Astrocyte of the cerebellum (primary cell): ENCODE data around the gene PLAAT3.
"Not testable (repeated sequence)": the region's sequence is repeated elsewhere in the genome, so short reads cannot be mapped to it uniquely, and the experiment has no call there.

Experiments used
- DNase-seq: peaks from one replicate; pipeline ENCODE4 v3.0.0-alpha.2; 2011; ENCODE audit warnings: low read depth
- H3K4me3 ChIP-seq: 2 replicates; pipeline ENCODE4 v1.5.1; 2011; ENCODE audit warnings: mild to moderate bottlenecking, low read depth, low read length, moderate library complexity
- in situ Hi-C: cut with HindIII; loops from 2 replicates; pipeline ENCODE4 v1.10.0; 2017; ENCODE audit warnings: low sequenced_read_pairs
- TF ChIP-seq, protein P1 (sequence below): IDR thresholded peaks from 2 replicates; pipeline ENCODE4 v1.5.1; 2012; ENCODE audit warnings: low read length, low read depth, moderate library complexity, mild to moderate bottlenecking; ENCODE audit errors: missing control alignments

Gene PLAAT3

DNA sequence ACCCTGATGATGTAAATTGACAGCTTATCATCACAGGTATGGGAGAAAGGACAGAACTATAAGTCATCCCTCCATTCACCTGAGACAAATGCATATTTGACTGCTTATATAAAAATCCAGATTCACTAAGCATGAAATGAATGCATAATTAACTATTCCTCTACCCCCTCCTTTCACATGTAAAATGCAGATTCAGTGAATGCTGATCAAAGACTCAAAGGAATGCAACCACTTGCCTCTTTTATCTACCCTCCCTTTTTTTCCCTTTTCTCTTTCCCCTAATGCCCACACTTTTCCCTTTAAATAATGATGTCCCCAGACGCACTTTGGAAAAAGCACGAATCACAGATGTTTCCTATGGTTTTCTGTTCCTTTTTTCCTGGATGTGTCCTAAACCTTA, 82.1 kb downstream of the PLAAT3 start:
- TF ChIP-seq, protein P1, sequence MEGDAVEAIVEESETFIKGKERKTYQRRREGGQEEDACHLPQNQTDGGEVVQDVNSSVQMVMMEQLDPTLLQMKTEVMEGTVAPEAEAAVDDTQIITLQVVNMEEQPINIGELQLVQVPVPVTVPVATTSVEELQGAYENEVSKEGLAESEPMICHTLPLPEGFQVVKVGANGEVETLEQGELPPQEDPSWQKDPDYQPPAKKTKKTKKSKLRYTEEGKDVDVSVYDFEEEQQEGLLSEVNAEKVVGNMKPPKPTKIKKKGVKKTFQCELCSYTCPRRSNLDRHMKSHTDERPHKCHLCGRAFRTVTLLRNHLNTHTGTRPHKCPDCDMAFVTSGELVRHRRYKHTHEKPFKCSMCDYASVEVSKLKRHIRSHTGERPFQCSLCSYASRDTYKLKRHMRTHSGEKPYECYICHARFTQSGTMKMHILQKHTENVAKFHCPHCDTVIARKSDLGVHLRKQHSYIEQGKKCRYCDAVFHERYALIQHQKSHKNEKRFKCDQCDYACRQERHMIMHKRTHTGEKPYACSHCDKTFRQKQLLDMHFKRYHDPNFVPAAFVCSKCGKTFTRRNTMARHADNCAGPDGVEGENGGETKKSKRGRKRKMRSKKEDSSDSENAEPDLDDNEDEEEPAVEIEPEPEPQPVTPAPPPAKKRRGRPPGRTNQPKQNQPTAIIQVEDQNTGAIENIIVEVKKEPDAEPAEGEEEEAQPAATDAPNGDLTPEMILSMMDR, result no peak
- in situ Hi-C loops, result no loop called here

GRCh38 chr11:63531074-63531792, 83.0 kb downstream of the PLAAT3 start:
- in situ Hi-C loops, H3K4me3 ChIP-seq: not testable (repeated sequence)
- peak; percentile 96 for DNase-seq

More for the DNA sequence above, 82.1 kb downstream of the PLAAT3 start:
- no peak for DNase-seq
- H3K4me3 ChIP-seq, result no peak overlapping the region

GRCh38 chr11:63530021-63530420, 84.2 kb downstream of the PLAAT3 start:
- DNase-seq, result no peak
- TF ChIP-seq, protein P1, result no peak
- in situ Hi-C loops, result no loop called here
- H3K4me3 ChIP-seq, result no peak overlapping the region

GRCh38 chr11:63529373-63529772, 84.9 kb downstream of the PLAAT3 start:
- DNase-seq, H3K4me3 ChIP-seq, in situ Hi-C loops: not testable (repeated sequence)

- in situ Hi-C loops, DNase-seq: not testable (repeated sequence)
Observed at GRCh38 chr11:63528729-63529278, 85.4 kb downstream of the PLAAT3 start.

DNA sequence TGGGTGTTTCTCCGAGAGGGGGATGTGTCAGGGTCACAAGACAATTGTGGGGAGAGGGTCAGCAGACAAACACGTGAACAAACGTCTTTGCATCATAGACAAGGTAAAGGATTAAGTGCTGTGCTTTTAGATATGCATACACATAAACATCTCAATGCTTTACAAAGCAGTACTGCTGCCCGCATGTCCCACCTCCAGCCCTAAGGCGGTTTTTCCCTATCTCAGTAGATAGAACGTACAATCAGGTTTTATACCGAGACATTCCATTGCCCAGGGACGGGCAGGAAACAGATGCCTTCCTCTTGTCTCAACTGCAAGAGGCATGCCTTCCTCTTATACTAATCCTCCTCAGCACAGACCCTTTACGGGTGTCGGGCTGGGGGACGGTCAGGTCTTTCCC, 86.1 kb downstream of the PLAAT3 start:
- in situ Hi-C loops, H3K4me3 ChIP-seq, DNase-seq: not testable (repeated sequence)

More at GRCh38 chr11:63528729-63529278, 85.4 kb downstream of the PLAAT3 start:
- H3K4me3 ChIP-seq, result not testable (repeated sequence)

DNA sequence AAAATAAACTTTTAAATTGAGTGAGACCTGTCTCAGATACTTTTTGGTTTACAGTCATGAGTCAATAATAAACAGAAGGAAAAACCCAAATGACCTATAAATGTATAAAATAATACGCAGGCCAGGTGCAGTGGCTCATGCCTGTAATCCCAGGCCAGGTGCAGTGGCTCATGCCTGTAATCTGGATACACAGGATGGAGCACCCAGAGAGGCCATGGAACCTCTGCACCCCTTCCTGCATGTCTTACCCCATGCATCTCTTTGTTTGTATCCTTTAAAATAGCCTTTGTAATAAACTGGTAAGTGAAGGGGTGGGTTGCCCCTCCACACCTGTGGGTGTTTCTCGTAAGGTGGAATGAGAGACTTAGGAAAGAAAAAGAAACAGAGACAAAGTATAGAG, 86.6 kb downstream of the PLAAT3 start:
- no peak overlapping the region for H3K4me3 ChIP-seq
- DNase-seq, result no peak
- in situ Hi-C loops, result no loop called here
- TF ChIP-seq, protein P1, result no peak
